ENCODE measurements around the gene GLTP. TPM values are rescaled to one million over a fixed set of nuclear protein-coding genes. Genes with fewer than 3 reads are reported as not detected.
"Not testable (repeated sequence)": the region's sequence is repeated elsewhere in the genome, so short reads cannot be mapped to it uniquely, and the experiment has no call there.

Gene GLTP
- total RNA-seq, 4 donors from 2014 or later, result 35.6 to 287 (median 167) TPM

GRCh38 chr12:109892748-109893147 is 12.4 kb upstream of the GLTP start:
- H3K9me3 ChIP-seq, result no peaks in the 10 kb centered on the region
- no peak for DNase-seq
- in situ Hi-C loops (cut with MboI; ENCODE audit: low pct_ligation_motif_present in 1 of 4, low pct_unique_long_range_greater_than_20kb in 1 of 4, low sequenced_read_pairs in 3 of 4) (no loop called here), intact Hi-C loops (cut with DNase I; ENCODE audit: low total_unique reads) (no loop called here)
- no peak overlapping the region for H3K4me3 ChIP-seq
- H3K27ac ChIP-seq, result no peak overlapping the region
- peaks cover 0 to 9% (median 3%) of the 10 kb centered on the region in 4 donors for H3K4me1 ChIP-seq
- H3K27me3 ChIP-seq, result no peaks in the 10 kb centered on the region
- no peaks in the 10 kb centered on the region for H3K36me3 ChIP-seq
- 66% methylated on average over 4 of the region's 4 CpGs; no CpG with 5 or more reads in 1 of the 2 donors for WGBS, 2 donors (ENCODE audit: low coverage in 1 of 2)
- TF ChIP-seq EP300 (IDR thresholded peaks at IDR 0.05; ENCODE audit: low read depth) (no peak), POLR2AphosphoS5 (IDR thresholded peaks at IDR 0.05) (no peak), CTCF (IDR thresholded peaks at IDR 0.05) (no peak), POLR2A (IDR thresholded peaks at IDR 0.05) (no peak)

GRCh38 chr12:109892165-109892715 is 11.9 kb upstream of the GLTP start:
- H3K36me3 ChIP-seq, result no peaks in the 10 kb centered on the region
- 92% methylated on average over 1 of the region's 1 CpG; no CpG with 5 or more reads in 1 of the 2 donors for WGBS, 2 donors (ENCODE audit: low coverage in 1 of 2)
- H3K27me3 ChIP-seq, result no peaks in the 10 kb centered on the region
- intact Hi-C loops (cut with DNase I; ENCODE audit: low total_unique reads), result no loop called here
- no peak overlapping the region for H3K27ac ChIP-seq
- DNase-seq, result no peak
- TF ChIP-seq EP300 (IDR thresholded peaks at IDR 0.05; ENCODE audit: low read depth) (no peak), POLR2A (IDR thresholded peaks at IDR 0.05) (no peak), CTCF (IDR thresholded peaks at IDR 0.05) (no peak)
- H3K4me1 ChIP-seq, result peaks cover 0 to 9% (median 4%) of the 10 kb centered on the region in 4 donors
- in situ Hi-C loops (cut with MboI; ENCODE audit: low pct_ligation_motif_present in 1 of 4, low pct_unique_long_range_greater_than_20kb in 1 of 4, low sequenced_read_pairs in 3 of 4), result no loop called here
- no peaks in the 10 kb centered on the region for H3K9me3 ChIP-seq
- no peak overlapping the region for H3K4me3 ChIP-seq

- H3K4me3 ChIP-seq; intact Hi-C loops (cut with DNase I; ENCODE audit: low total_unique reads); H3K9me3 ChIP-seq; H3K36me3 ChIP-seq; in situ Hi-C loops (cut with MboI; ENCODE audit: low pct_ligation_motif_present in 1 of 4, low pct_unique_long_range_greater_than_20kb in 1 of 4, low sequenced_read_pairs in 3 of 4); H3K27me3 ChIP-seq; H3K27ac ChIP-seq; H3K4me1 ChIP-seq; DNase-seq: not testable (repeated sequence)
- WGBS, 2 donors (ENCODE audit: low coverage in 1 of 2), result 85% methylated on average over 7 of the region's 7 CpGs; no CpG with 5 or more reads in 1 of the 2 donors
Measured at GRCh38 chr12:109891731-109892130, 11.4 kb upstream of the GLTP start.

GRCh38 chr12:109890620-109891170 is 10.4 kb upstream of the GLTP start:
- in situ Hi-C loops (cut with MboI; ENCODE audit: low pct_ligation_motif_present in 1 of 4, low pct_unique_long_range_greater_than_20kb in 1 of 4, low sequenced_read_pairs in 3 of 4), result no loop called here
- H3K36me3 ChIP-seq, result no peaks in the 10 kb centered on the region
- no peak overlapping the region for H3K4me3 ChIP-seq
- H3K27me3 ChIP-seq, result no peaks in the 10 kb centered on the region
- peaks cover 0 to 9% (median 4%) of the 10 kb centered on the region in 4 donors for H3K4me1 ChIP-seq
- no peak overlapping the region for H3K27ac ChIP-seq
- no peaks in the 10 kb centered on the region for H3K9me3 ChIP-seq
- WGBS, 2 donors (ENCODE audit: low coverage in 1 of 2), result 88 to 91% methylated on average over 3 to 13 of the region's 13 CpGs
- intact Hi-C loops (cut with DNase I; ENCODE audit: low total_unique reads), result no loop called here
- TF ChIP-seq POLR2AphosphoS5 (IDR thresholded peaks at IDR 0.05), result no peak
- no peak for TF ChIP-seq CTCF (IDR thresholded peaks at IDR 0.05)
- no peak for TF ChIP-seq EP300 (IDR thresholded peaks at IDR 0.05; ENCODE audit: low read depth)
- no peak for TF ChIP-seq POLR2A (IDR thresholded peaks at IDR 0.05)
- DNase-seq, result no peak
